Ishikawa (cell line): Measurements from ENCODE around the gene THSD4.

Source experiments
- CEBPB ChIP-seq: IDR thresholded peaks from 2 replicates; pipeline ENCODE4 v1.6.1; 2012
- CREB1 ChIP-seq: IDR thresholded peaks from 2 replicates; pipeline ENCODE4 v1.6.1; 2012; ENCODE audit warnings: low read depth
- EGR1 ChIP-seq: IDR thresholded peaks from 2 replicates; pipeline ENCODE4 v1.6.1; 2012
- EP300 ChIP-seq: IDR thresholded peaks from 2 replicates; pipeline ENCODE4 v1.6.1; 2012; ENCODE audit warnings: borderline replicate concordance
- FOXM1 ChIP-seq: IDR thresholded peaks from 2 replicates; pipeline ENCODE4 v1.6.1; 2012; ENCODE audit warnings: low read depth, borderline replicate concordance
- MAX ChIP-seq: IDR thresholded peaks from 2 replicates; pipeline ENCODE4 v1.6.1; 2012
- NFIC ChIP-seq: IDR thresholded peaks from 2 replicates; pipeline ENCODE4 v1.6.1; 2012
- RAD21 ChIP-seq: IDR thresholded peaks from 2 replicates; pipeline ENCODE4 v1.6.1; 2012; ENCODE audit warnings: low read depth
- REST ChIP-seq: IDR thresholded peaks from 2 replicates; pipeline ENCODE4 v1.6.1; 2012; ENCODE audit warnings: low read depth, mild to moderate bottlenecking
- TAF1 ChIP-seq: IDR thresholded peaks from 2 replicates; pipeline ENCODE4 v1.6.1; 2012; ENCODE audit warnings: low read depth, mild to moderate bottlenecking
- TCF12 ChIP-seq: IDR thresholded peaks from 2 replicates; pipeline ENCODE4 v1.6.1; 2012; ENCODE audit warnings: low read depth
- TEAD4 ChIP-seq: IDR thresholded peaks from 2 replicates; pipeline ENCODE4 v1.6.1; 2012
- USF1 ChIP-seq: IDR thresholded peaks from 2 replicates; pipeline ENCODE4 v1.6.1; 2012
- YY1 ChIP-seq: IDR thresholded peaks from 2 replicates; pipeline ENCODE4 v1.6.1; 2012; ENCODE audit warnings: low read depth
- ZBTB7A ChIP-seq: IDR thresholded peaks from 2 replicates; pipeline ENCODE4 v1.6.1; 2012; ENCODE audit warnings: low read depth

THSD4 gene

DNA sequence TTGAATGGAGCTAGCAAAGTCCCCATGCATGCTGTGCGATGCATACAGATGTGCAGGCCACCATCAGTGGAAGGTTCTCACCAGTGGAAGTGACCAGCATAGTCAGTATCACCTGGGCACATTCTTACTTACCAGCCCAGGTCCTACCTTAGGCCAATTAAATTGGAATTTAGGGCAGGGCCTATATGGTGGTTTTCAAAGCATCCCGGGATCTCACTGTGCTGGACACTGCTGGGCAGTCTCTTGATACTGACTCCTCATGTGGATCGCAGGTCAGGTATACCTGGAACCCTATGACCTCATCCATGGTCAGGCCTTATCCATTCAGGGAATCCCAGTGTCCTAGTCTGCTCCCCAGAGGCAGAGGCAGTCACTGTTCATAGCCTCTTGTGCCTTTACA is 358.5 kb downstream of the THSD4 start:
- no peak for TF ChIP-seq MAX
- TF ChIP-seq TAF1, result no peak
- TF ChIP-seq NFIC, result no peak
- no peak for TF ChIP-seq YY1
- TF ChIP-seq TEAD4, result no peak
- no peak for TF ChIP-seq CREB1
- TF ChIP-seq USF1, result no peak
- no peak for TF ChIP-seq TCF12
- no peak for TF ChIP-seq ZBTB7A
- TF ChIP-seq REST, result no peak
- no peak for TF ChIP-seq EP300
- TF ChIP-seq FOXM1, result no peak
- TF ChIP-seq RAD21, result no peak
- TF ChIP-seq EGR1, result no peak

GRCh38 chr15:71476823-71477222 is 361.6 kb downstream of the THSD4 start:
- no peak for TF ChIP-seq TEAD4
- TF ChIP-seq REST, result no peak
- TF ChIP-seq ZBTB7A, result no peak

GRCh38 chr15:71480556-71480955 is 365.3 kb downstream of the THSD4 start:
- TF ChIP-seq REST (no peak), FOXM1 (no peak), NFIC (no peak), TAF1 (no peak), TEAD4 (no peak), RAD21 (no peak), EGR1 (no peak), USF1 (no peak)

- TF ChIP-seq EP300 (no peak), CREB1 (no peak), REST (no peak), YY1 (no peak), CEBPB (no peak), FOXM1 (no peak), RAD21 (no peak), ZBTB7A (no peak), USF1 (no peak), TCF12 (no peak), TAF1 (no peak), EGR1 (no peak)
Measured at GRCh38 chr15:71484080-71484479, 368.8 kb downstream of the THSD4 start.
